OCI-LY3 (cell line): ENCODE data around the gene LARGE1.

Source experiments
- H2AFZ ChIP-seq: fragments of 200-600, 300-600 bp; shearing (Covaris generic); 2 replicates; pipeline ENCODE4 v1.6.0; 2014; ENCODE audit warnings: antibody characterized with exemption, low read depth, low read length
- H3K27ac ChIP-seq: fragments of 200-600, 300-600 bp; sonication (generic); 2 replicates; pipeline ENCODE4 v1.5.1; 2014; ENCODE audit warnings: mild to moderate bottlenecking, low read length, moderate library complexity, mixed read lengths
- H3K27me3 ChIP-seq: fragments of 200-600, 300-600 bp; sonication (generic); 2 replicates; pipeline ENCODE4 v1.6.1; 2014; ENCODE audit warnings: low read depth, low read length, mixed read lengths
- H3K36me3 ChIP-seq: fragments of 200-600, 300-600 bp; sonication (generic); replicated peaks from 2 replicates; pipeline ENCODE3; 2014; ENCODE audit warnings: low read depth, low read length, mixed read lengths
- H3K4me1 ChIP-seq: fragments of 300-600, 200-600 bp; sonication (generic); 2 replicates; pipeline ENCODE4 v1.6.1; 2014; ENCODE audit warnings: low read length, mixed read lengths
- H3K4me2 ChIP-seq: fragments of 200-600, 300-600 bp; sonication (generic); 2 replicates; pipeline ENCODE4 v1.6.1; 2014; ENCODE audit warnings: low read length, mixed read lengths
- H3K4me3 ChIP-seq: fragments of 300-600, 200-600 bp; sonication (generic); 2 replicates; pipeline ENCODE4 v1.5.1; 2014; ENCODE audit warnings: antibody characterized with exemption, mild to moderate bottlenecking, low read length, moderate library complexity
- H3K79me2 ChIP-seq: fragments of 300-600, 200-600 bp; shearing (Covaris generic); 2 replicates; pipeline ENCODE4 v1.6.1; 2014; ENCODE audit warnings: mild to moderate bottlenecking, low read length, mixed read lengths
- H3K9ac ChIP-seq: fragments of 300-600, 200-600 bp; shearing (Covaris generic); 2 replicates; pipeline ENCODE4 v1.6.0; 2014; ENCODE audit warnings: mild to moderate bottlenecking, low read length, moderate library complexity
- H3K9me3 ChIP-seq: fragments of 200-600, 300-600 bp; shearing (Covaris generic); 2 replicates; pipeline ENCODE4 v1.6.1; 2014; ENCODE audit warnings: low read length, mixed read lengths; ENCODE audit not compliant: insufficient read depth
- H4K20me1 ChIP-seq: fragments of 200-600, 300-600 bp; sonication (generic); 2 replicates; pipeline ENCODE4 v1.6.1; 2016; ENCODE audit warnings: low read length, mixed read lengths; ENCODE audit not compliant: insufficient read depth
- CTCF ChIP-seq: fragments of 200-600, 300-600 bp; sonication (generic); IDR thresholded peaks from 2 replicates; pipeline ENCODE4 v1.5.1; 2014; ENCODE audit warnings: antibody characterized with exemption, low read length, low read depth
- EZH2phosphoT487 ChIP-seq: fragments of 200-600 bp; shearing (Covaris generic); IDR thresholded peaks from 2 replicates; pipeline ENCODE4 v1.6.1; 2018; ENCODE audit warnings: antibody characterized with exemption, mixed run types, low read depth

The LARGE1 gene

GRCh38 chr22:33347002-33347401 lies 573.3 kb downstream of the LARGE1 start:
- no peak overlapping the region for H3K4me2 ChIP-seq
- H3K4me3 ChIP-seq, result no peak overlapping the region
- H3K9ac ChIP-seq, result no peak overlapping the region
- H3K27ac ChIP-seq, result no peak overlapping the region
- H3K9me3 ChIP-seq, result 0 out of 2 replicates have a peak, but pooled peaks cover 4% of the 10 kb centered on the region
- TF ChIP-seq CTCF, result no peak
- no peak for TF ChIP-seq EZH2phosphoT487
- no peaks in the 10 kb centered on the region for H3K79me2 ChIP-seq
- H4K20me1 ChIP-seq, result no peaks in the 10 kb centered on the region
- peaks cover 5% of the 10 kb centered on the region for H3K36me3 ChIP-seq
- H2AFZ ChIP-seq, result no peak overlapping the region
- no peaks in the 10 kb centered on the region for H3K4me1 ChIP-seq
- no peaks in the 10 kb centered on the region for H3K27me3 ChIP-seq

GRCh38 chr22:33341611-33342010 lies 578.7 kb downstream of the LARGE1 start:
- TF ChIP-seq EZH2phosphoT487 (no peak), CTCF (no peak)
- Histone ChIP-seq H3K4me2 (no peak overlapping the region), H3K4me3 (no peak overlapping the region), H3K79me2 (no peaks in the 10 kb centered on the region), H2AFZ (no peak overlapping the region), H3K27ac (no peak overlapping the region), H3K9me3 (no peaks in the 10 kb centered on the region), H3K4me1 (no peaks in the 10 kb centered on the region), H3K27me3 (no peaks in the 10 kb centered on the region), H4K20me1 (no peaks in the 10 kb centered on the region), H3K9ac (no peak overlapping the region), H3K36me3 (peaks cover 5% of the 10 kb centered on the region)

GRCh38 chr22:33337524-33337923 lies 582.8 kb downstream of the LARGE1 start:
- Histone ChIP-seq H3K4me1 (no peaks in the 10 kb centered on the region), H3K27ac (no peak overlapping the region), H3K36me3 (peaks cover 12% of the 10 kb centered on the region), H3K9ac (no peak overlapping the region), H3K79me2 (no peaks in the 10 kb centered on the region), H3K27me3 (no peaks in the 10 kb centered on the region), H2AFZ (no peak overlapping the region), H3K4me2 (no peak overlapping the region), H4K20me1 (no peaks in the 10 kb centered on the region), H3K4me3 (no peak overlapping the region), H3K9me3 (no peaks in the 10 kb centered on the region)
- TF ChIP-seq EZH2phosphoT487 (no peak), CTCF (no peak)

- no peak for TF ChIP-seq EZH2phosphoT487
- TF ChIP-seq CTCF, result no peak
- Histone ChIP-seq H3K4me3 (no peak overlapping the region), H3K9ac (no peak overlapping the region), H3K27me3 (no peaks in the 10 kb centered on the region), H4K20me1 (no peaks in the 10 kb centered on the region), H3K4me2 (no peak overlapping the region), H3K9me3 (no peaks in the 10 kb centered on the region), H3K36me3 (peaks cover 14% of the 10 kb centered on the region), H2AFZ (no peak overlapping the region), H3K27ac (no peak overlapping the region), H3K4me1 (no peaks in the 10 kb centered on the region), H3K79me2 (no peaks in the 10 kb centered on the region)
Measured at GRCh38 chr22:33335611-33336279, 584.5 kb downstream of the LARGE1 start.
